GM18505 (cell line): ENCODE results near the gene VN1R5.

Experiments used
- ATAC-seq: cut with Tn5 transposase; IDR thresholded peaks from one replicate; pipeline ENCODE4 v1.9.1; 2021; ENCODE audit not compliant: unreplicated experiment
- POLR2A ChIP-seq: IDR thresholded peaks from 4 replicates; pipeline ENCODE4 v1.6.1; 2011; ENCODE audit warnings: borderline replicate concordance; ENCODE audit not compliant: insufficient read depth, insufficient read length; ENCODE audit errors: extremely low read depth

Gene VN1R5

GRCh38 chr1:247291161-247291560 lies 35.3 kb downstream of the VN1R5 start:
- TF ChIP-seq POLR2A, result no peak
- ATAC-seq, result no peak

- ATAC-seq, result no peak
- TF ChIP-seq POLR2A, result no peak
Observed at GRCh38 chr1:247291833-247292561, 36.1 kb downstream of the VN1R5 start.

DNA sequence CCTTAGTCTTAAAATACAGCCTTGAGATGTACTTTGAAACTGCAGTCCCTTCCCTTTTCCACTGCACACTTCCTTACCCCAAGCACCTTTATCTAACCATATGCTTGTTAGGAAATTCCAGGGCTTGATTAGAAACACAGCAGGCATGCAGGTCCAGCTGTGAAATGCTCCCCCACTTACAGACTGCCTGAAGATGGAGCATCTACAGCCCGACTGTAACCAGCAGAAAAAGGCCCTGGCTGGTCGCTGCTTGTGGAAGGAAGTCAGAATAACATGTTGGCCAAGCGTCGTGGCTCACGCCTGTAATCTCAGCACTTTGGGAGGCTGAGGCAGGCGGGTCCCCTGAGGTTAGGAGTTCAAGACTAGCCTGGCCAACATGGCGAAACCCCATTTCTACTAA lies 37.2 kb downstream of the VN1R5 start:
- no peak for ATAC-seq
- no peak for TF ChIP-seq POLR2A

DNA sequence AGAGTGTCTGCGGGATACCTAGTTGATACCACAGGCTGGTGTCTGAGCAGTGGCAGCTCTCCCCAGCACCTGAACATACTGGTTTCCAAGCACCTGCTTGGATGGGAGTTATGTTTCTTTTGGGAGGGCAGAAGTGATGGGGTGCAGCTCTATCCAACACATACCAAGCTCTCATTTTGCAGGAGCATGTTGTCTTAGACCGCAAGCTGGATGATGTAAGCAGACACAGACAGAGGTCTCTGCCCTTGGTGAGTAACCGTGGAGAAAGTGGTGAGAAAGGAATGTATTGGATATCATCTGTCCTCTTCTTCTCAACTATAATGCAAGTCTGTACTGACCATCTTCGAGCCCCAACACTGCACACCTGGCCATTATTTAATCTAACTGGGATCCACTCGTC lies 38.4 kb downstream of the VN1R5 start:
- ATAC-seq, result no peak
- TF ChIP-seq POLR2A, result no peak

GRCh38 chr1:247295274-247295684 lies 39.4 kb downstream of the VN1R5 start:
- no peak for ATAC-seq
- no peak for TF ChIP-seq POLR2A

DNA sequence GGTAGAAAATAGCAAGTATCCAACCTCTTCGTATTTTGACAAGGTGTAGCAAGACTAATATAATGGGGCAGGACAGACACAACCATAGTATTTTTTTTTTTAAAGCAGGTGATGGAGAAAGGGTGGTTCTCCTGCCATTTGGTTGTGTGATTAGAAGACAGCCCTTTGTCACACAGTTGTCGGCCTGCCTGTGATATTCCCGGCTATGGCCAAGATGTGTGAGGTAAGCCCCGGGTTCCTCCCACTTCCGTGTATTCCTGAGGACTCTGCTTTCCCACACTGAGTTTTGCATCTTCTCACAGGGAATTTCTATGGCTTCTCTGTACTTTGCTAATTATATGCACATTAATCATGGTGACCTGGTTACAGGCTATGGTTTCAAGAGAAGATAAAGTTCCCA lies 39.9 kb downstream of the VN1R5 start:
- TF ChIP-seq POLR2A, result no peak
- no peak for ATAC-seq

- TF ChIP-seq POLR2A, result no peak
- no peak for ATAC-seq
Observed at GRCh38 chr1:247296599-247297180, 40.8 kb downstream of the VN1R5 start.

- ATAC-seq, result no peak
- TF ChIP-seq POLR2A, result no peak
Observed at GRCh38 chr1:247297263-247298123, 41.6 kb downstream of the VN1R5 start.

DNA sequence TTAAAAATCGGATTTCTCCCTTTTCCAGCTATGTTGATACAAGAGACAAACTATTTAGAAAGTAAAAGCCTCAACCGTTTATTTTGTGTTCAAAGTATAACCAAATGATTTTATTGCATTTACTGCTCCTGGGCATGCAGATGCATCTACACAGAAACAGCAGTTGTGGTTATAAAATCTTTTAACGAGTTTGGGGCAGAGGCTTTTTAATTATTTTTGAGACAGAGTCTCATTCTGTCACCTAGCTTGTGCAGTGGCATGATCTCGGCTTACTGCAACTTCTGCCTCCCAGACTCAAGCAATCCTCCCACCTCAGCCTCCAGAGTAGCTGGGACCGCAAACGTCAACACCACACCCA lies 42.2 kb downstream of the VN1R5 start:
- no peak for ATAC-seq
- no peak for TF ChIP-seq POLR2A

DNA sequence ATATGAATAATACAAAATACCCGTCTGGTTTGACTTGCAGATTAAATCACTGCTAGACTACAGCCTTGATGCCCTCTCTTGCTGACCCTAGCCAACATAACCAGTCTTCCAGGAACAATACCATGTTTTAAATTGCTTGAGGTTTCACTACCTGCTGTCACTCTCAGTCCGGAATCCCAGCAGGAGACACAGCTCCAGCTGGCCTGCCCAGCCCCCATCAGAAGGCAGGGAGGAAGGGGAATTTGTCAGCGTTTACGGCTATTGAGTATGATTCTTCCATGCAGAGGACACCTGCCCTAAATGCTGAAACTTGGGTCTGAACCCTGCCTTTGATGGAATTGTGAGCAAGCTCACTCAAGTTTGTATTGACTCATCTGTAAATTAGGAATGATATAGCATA lies 42.8 kb downstream of the VN1R5 start:
- ATAC-seq, result no peak
- TF ChIP-seq POLR2A, result no peak

GRCh38 chr1:247299723-247300381 lies 44.0 kb downstream of the VN1R5 start:
- no peak for TF ChIP-seq POLR2A
- no peak for ATAC-seq

GRCh38 chr1:247300491-247301175 lies 44.8 kb downstream of the VN1R5 start:
- no peak for TF ChIP-seq POLR2A
- ATAC-seq, result no peak

- ATAC-seq, result no peak
- TF ChIP-seq POLR2A, result no peak
Observed at GRCh38 chr1:247301176-247301540, 45.3 kb downstream of the VN1R5 start.
